ENCODE data around the gene UQCR10.

UQCR10 gene

GRCh38 chr22:29744902-29745301 is 22.3 kb upstream of the UQCR10 start:
- peaks cover 49% of the 10 kb centered on the region for H3K36me3 ChIP-seq (ENCODE audit: insufficient read depth, low read length)
- no peaks in the 10 kb centered on the region for H3K4me1 ChIP-seq (ENCODE audit: insufficient read depth, low read length)
- no peaks in the 10 kb centered on the region; the same call in 1 of the 2 replicates for H4K20me1 ChIP-seq (ENCODE audit: insufficient read depth, low read length)
- no peak overlapping the region for H3K4me2 ChIP-seq (ENCODE audit: insufficient read depth, low read length)
- no peak overlapping the region for H3K27ac ChIP-seq (ENCODE audit: low read length)
- ATAC-seq (ENCODE audit: insufficient read depth, low read depth), result no peak
- no peak overlapping the region for H3K9ac ChIP-seq (ENCODE audit: low read depth, low read length)
- no peak overlapping the region for H2AFZ ChIP-seq (ENCODE audit: low read depth, low read length)
- no peak overlapping the region for H3K4me3 ChIP-seq (ENCODE audit: low read depth in 1 of 2, low read length in 2 of 2)
- no peaks in the 10 kb centered on the region for H3K9me3 ChIP-seq (ENCODE audit: insufficient read depth, low read length, severe bottlenecking)
- TF ChIP-seq EZH2 (IDR thresholded peaks at IDR 0.05; ENCODE audit: borderline replicate concordance, low read depth, low read length, severe bottlenecking) (no peak), CTCF (IDR thresholded peaks at IDR 0.05; ENCODE audit: borderline replicate concordance, extremely low read depth, low read length, poor library complexity, severe bottlenecking) (no peak)
- H3K79me2 ChIP-seq (ENCODE audit: insufficient read depth, low read length), result no peaks in the 10 kb centered on the region
- no peak for DNase-seq
- no peaks in the 10 kb centered on the region for H3K27me3 ChIP-seq (ENCODE audit: insufficient read depth, low read length, poor library complexity)

- Histone ChIP-seq H3K4me3 (ENCODE audit: low read depth in 1 of 2, low read length in 2 of 2) (no peak overlapping the region), H4K20me1 (ENCODE audit: insufficient read depth, low read length) (no peaks in the 10 kb centered on the region), H3K79me2 (ENCODE audit: insufficient read depth, low read length) (no peaks in the 10 kb centered on the region), H2AFZ (ENCODE audit: low read depth, low read length) (no peak overlapping the region), H3K4me2 (ENCODE audit: insufficient read depth, low read length) (no peak overlapping the region), H3K36me3 (ENCODE audit: insufficient read depth, low read length) (peaks cover 35% of the 10 kb centered on the region), H3K4me1 (ENCODE audit: insufficient read depth, low read length) (no peaks in the 10 kb centered on the region), H3K9me3 (ENCODE audit: insufficient read depth, low read length, severe bottlenecking) (no peaks in the 10 kb centered on the region), H3K27ac (ENCODE audit: low read length) (no peak overlapping the region), H3K9ac (ENCODE audit: low read depth, low read length) (no peak overlapping the region), H3K27me3 (ENCODE audit: insufficient read depth, low read length, poor library complexity) (no peaks in the 10 kb centered on the region)
- ATAC-seq (ENCODE audit: insufficient read depth, low read depth), result no peak
- TF ChIP-seq EZH2 (IDR thresholded peaks at IDR 0.05; ENCODE audit: borderline replicate concordance, low read depth, low read length, severe bottlenecking) (no peak), CTCF (IDR thresholded peaks at IDR 0.05; ENCODE audit: borderline replicate concordance, extremely low read depth, low read length, poor library complexity, severe bottlenecking) (no peak)
- DNase-seq, result no peak
Observed at GRCh38 chr22:29747832-29748231, 19.3 kb upstream of the UQCR10 start.

- Histone ChIP-seq H3K36me3 (ENCODE audit: insufficient read depth, low read length) (peaks cover 35% of the 10 kb centered on the region), H3K9ac (ENCODE audit: low read depth, low read length) (no peak overlapping the region), H2AFZ (ENCODE audit: low read depth, low read length) (no peak overlapping the region), H3K4me3 (ENCODE audit: low read depth in 1 of 2, low read length in 2 of 2) (no peak overlapping the region), H3K4me2 (ENCODE audit: insufficient read depth, low read length) (no peak overlapping the region), H3K27me3 (ENCODE audit: insufficient read depth, low read length, poor library complexity) (no peaks in the 10 kb centered on the region), H4K20me1 (ENCODE audit: insufficient read depth, low read length) (no peaks in the 10 kb centered on the region), H3K27ac (ENCODE audit: low read length) (no peak overlapping the region), H3K4me1 (ENCODE audit: insufficient read depth, low read length) (no peaks in the 10 kb centered on the region), H3K9me3 (ENCODE audit: insufficient read depth, low read length, severe bottlenecking) (no peaks in the 10 kb centered on the region), H3K79me2 (ENCODE audit: insufficient read depth, low read length) (no peaks in the 10 kb centered on the region)
- no peak for TF ChIP-seq EZH2 (IDR thresholded peaks at IDR 0.05; ENCODE audit: borderline replicate concordance, low read depth, low read length, severe bottlenecking)
- no peak for TF ChIP-seq CTCF (IDR thresholded peaks at IDR 0.05; ENCODE audit: borderline replicate concordance, extremely low read depth, low read length, poor library complexity, severe bottlenecking)
- no peak for ATAC-seq (ENCODE audit: insufficient read depth, low read depth)
- no peak for DNase-seq
Observed at GRCh38 chr22:29748248-29748893, 18.8 kb upstream of the UQCR10 start.

All from DND-41 (cell line).